HepG2 (cell line): ENCODE data around the gene MGAT1. TPM values are rescaled to one million over a fixed set of nuclear protein-coding genes. Genes with fewer than 3 reads are reported as not detected.

Experiments used
- CHCHD3 ChIP-seq: sonication (generic); formaldehyde crosslinking; IDR thresholded peaks from 2 replicates; pipeline ENCODE4 v1.8.0; 2022; ENCODE audit warnings: mild to moderate bottlenecking, missing genetic modification reagents, moderate library complexity
- KLF13 ChIP-seq: sonication (generic); formaldehyde crosslinking; IDR thresholded peaks from 2 replicates; pipeline ENCODE4 v1.4.0; 2020; ENCODE audit warnings: mild to moderate bottlenecking, missing genetic modification reagents
- PCBP2 ChIP-seq: fragments of 200-400 bp; formaldehyde crosslinking; optimal IDR thresholded peaks from 2 replicates; pipeline ENCODE3; 2018; ENCODE audit warnings: low read length, low read depth; ENCODE audit not compliant: poor library complexity, severe bottlenecking
- SCMH1 ChIP-seq: sonication (generic); formaldehyde crosslinking; IDR thresholded peaks from 2 replicates; pipeline ENCODE4 v1.9.0; 2021; ENCODE audit warnings: missing genetic modification reagents, mild to moderate bottlenecking, borderline replicate concordance
- TAF1 ChIP-seq: sonication (generic); formaldehyde crosslinking; IDR thresholded peaks from 2 replicates; pipeline ENCODE4 v1.4.0; 2020; ENCODE audit warnings: missing genetic modification reagents
- ZNF776 ChIP-seq: sonication (generic); formaldehyde crosslinking; IDR thresholded peaks from 2 replicates; pipeline ENCODE4 v1.4.0; 2020; ENCODE audit warnings: mild to moderate bottlenecking, missing genetic modification reagents
- ZZZ3 ChIP-seq: sonication (generic); formaldehyde crosslinking; IDR thresholded peaks from 2 replicates; pipeline ENCODE4 v1.4.0; 2020; ENCODE audit warnings: missing genetic modification reagents, mild to moderate bottlenecking, borderline replicate concordance
- polyA plus RNA-seq, 8 experiments: library from polyadenylated mRNA; depleted of rRNA in 3 of 8; stranded (reverse) in 7 of 8; unstranded in 1 of 8; fragments of >200 nt; fragmentation: Illumina TruSeq in 4 of 8; extraction: Trizol in 4 of 8; gene quantifications; 2 replicates each; pipeline versions ENCODE4 v1.2.1 to v1.2.3, GENCODE V29; 2011 to 2016; ENCODE audit warnings: low read depth in 4 of 8, missing spikeins in 1 of 8, mixed read lengths in 1 of 8; ENCODE audit not compliant: insufficient read depth in 1 of 8
- total RNA-seq, 5 experiments: library from RNA; depleted of rRNA; stranded (reverse); fragments of >200 nt; fragmentation: Illumina TruSeq; extraction: Trizol; gene quantifications; 2 replicates each; pipeline ENCODE4 v1.2.3, GENCODE V29; 2016; ENCODE audit warnings: low read depth in 1 of 5
- TF ChIP-seq, protein P1 (sequence below): sonication (generic); formaldehyde crosslinking; IDR thresholded peaks from 2 replicates; pipeline ENCODE4 v1.5.1; 2020; ENCODE audit warnings: mild to moderate bottlenecking, missing genetic modification reagents
- TF ChIP-seq, protein P2 (sequence below): sonication (generic); formaldehyde crosslinking; IDR thresholded peaks from 2 replicates; pipeline ENCODE4 v1.4.0; 2020; ENCODE audit warnings: missing genetic modification reagents, borderline replicate concordance
- TF ChIP-seq, protein P3 (sequence below): sonication (generic); formaldehyde crosslinking; IDR thresholded peaks from 2 replicates; pipeline ENCODE4 v1.5.1; 2020; ENCODE audit warnings: mild to moderate bottlenecking, moderate library complexity, missing genetic modification reagents
- TF ChIP-seq, protein P4 (sequence below): sonication (generic); formaldehyde crosslinking; IDR thresholded peaks from 2 replicates; pipeline ENCODE4 v1.4.0; 2020; ENCODE audit warnings: missing genetic modification reagents, borderline replicate concordance
- TF ChIP-seq, protein P5 (sequence below): sonication (generic); formaldehyde crosslinking; IDR thresholded peaks from 2 replicates; pipeline ENCODE4 v1.9.0; 2021; ENCODE audit warnings: missing genetic modification reagents, borderline replicate concordance

The MGAT1 gene
- total and polyA plus RNA-seq, 2 of the 13 experiments (the other 11 are each of a cell fraction or from before 2014, with no cell fraction given) = 50.1 to 55.3 TPM

DNA sequence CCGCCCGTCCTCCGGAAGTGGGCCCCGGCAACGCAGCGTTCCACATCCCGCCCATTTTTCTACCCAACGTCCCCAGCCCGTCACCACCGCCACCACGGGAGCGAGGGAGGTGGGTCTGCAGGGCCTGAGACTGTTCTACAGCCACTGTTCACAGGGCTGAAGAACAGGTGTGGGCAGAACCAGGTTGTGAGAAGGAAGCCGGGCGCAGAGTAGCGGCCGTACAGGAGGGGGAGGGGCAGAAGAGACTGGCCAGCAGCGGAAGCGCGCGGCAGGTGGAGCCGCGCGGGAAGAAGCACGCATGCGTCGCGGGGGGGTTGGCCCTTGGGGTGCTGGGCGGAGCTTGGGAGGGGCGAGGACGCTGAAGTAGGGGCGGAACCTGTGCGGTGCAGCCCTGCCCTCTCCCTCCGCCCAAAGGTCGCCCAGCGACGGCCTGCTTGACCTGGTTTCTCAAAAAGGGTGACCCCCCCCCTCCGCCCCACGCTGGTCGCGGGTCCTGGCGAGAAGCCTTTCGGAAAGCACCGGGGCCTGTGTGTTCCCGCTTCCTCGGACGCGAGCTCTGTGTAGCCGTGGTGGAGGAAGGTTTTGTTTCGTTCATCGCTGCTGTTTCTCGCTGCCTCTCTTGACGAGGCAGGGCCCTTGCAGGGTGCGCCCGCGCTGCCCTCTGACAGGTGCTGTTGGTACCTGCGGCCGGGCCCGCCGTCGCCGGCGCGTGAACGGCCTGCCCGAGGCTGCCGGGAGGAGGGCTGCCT is 7.8 kb upstream of the MGAT1 start (continued):
- TF ChIP-seq, protein P1, sequence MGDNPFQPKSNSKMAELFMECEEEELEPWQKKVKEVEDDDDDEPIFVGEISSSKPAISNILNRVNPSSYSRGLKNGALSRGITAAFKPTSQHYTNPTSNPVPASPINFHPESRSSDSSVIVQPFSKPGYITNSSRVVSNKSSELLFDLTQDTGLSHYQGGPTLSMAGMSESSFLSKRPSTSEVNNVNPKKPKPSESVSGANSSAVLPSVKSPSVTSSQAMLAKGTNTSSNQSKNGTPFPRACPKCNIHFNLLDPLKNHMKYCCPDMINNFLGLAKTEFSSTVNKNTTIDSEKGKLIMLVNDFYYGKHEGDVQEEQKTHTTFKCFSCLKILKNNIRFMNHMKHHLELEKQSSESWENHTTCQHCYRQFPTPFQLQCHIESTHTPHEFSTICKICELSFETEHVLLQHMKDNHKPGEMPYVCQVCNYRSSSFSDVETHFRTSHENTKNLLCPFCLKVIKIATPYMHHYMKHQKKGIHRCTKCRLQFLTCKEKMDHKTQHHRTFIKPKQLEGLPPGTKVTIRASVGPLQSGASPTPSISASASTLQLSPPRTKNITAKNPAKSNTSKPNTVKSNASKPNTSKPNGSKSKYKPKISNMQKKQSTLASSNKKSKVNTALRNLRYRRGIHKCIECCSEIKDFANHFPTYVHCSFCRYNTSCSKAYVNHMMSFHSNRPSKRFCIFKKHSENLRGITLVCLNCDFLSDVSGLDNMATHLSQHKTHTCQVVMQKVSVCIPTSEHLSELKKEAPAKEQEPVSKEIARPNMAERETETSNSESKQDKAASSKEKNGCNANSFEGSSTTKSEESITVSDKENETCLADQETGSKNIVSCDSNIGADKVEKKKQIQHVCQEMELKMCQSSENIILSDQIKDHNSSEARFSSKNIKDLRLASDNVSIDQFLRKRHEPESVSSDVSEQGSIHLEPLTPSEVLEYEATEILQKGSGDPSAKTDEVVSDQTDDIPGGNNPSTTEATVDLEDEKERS (CRISPR knock-in tag) = no peak
- TF ChIP-seq ZZZ3 (peak; percentile 65), KLF13 (CRISPR knock-in tag) (no peak), PCBP2 (no peak), TAF1 (CRISPR knock-in tag) (peak; percentile 86), SCMH1 (CRISPR knock-in tag) (no peak), CHCHD3 (CRISPR knock-in tag) (peak; percentile 64), ZNF776 (CRISPR knock-in tag) (peak; percentile 36)
- TF ChIP-seq, protein P2, sequence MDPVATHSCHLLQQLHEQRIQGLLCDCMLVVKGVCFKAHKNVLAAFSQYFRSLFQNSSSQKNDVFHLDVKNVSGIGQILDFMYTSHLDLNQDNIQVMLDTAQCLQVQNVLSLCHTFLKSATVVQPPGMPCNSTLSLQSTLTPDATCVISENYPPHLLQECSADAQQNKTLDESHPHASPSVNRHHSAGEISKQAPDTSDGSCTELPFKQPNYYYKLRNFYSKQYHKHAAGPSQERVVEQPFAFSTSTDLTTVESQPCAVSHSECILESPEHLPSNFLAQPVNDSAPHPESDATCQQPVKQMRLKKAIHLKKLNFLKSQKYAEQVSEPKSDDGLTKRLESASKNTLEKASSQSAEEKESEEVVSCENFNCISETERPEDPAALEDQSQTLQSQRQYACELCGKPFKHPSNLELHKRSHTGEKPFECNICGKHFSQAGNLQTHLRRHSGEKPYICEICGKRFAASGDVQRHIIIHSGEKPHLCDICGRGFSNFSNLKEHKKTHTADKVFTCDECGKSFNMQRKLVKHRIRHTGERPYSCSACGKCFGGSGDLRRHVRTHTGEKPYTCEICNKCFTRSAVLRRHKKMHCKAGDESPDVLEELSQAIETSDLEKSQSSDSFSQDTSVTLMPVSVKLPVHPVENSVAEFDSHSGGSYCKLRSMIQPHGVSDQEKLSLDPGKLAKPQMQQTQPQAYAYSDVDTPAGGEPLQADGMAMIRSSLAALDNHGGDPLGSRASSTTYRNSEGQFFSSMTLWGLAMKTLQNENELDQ (CRISPR knock-in tag) = no peak
- TF ChIP-seq, protein P3, sequence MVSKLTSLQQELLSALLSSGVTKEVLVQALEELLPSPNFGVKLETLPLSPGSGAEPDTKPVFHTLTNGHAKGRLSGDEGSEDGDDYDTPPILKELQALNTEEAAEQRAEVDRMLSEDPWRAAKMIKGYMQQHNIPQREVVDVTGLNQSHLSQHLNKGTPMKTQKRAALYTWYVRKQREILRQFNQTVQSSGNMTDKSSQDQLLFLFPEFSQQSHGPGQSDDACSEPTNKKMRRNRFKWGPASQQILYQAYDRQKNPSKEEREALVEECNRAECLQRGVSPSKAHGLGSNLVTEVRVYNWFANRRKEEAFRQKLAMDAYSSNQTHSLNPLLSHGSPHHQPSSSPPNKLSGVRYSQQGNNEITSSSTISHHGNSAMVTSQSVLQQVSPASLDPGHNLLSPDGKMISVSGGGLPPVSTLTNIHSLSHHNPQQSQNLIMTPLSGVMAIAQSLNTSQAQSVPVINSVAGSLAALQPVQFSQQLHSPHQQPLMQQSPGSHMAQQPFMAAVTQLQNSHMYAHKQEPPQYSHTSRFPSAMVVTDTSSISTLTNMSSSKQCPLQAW = peak; percentile 98
- TF ChIP-seq, protein P4, sequence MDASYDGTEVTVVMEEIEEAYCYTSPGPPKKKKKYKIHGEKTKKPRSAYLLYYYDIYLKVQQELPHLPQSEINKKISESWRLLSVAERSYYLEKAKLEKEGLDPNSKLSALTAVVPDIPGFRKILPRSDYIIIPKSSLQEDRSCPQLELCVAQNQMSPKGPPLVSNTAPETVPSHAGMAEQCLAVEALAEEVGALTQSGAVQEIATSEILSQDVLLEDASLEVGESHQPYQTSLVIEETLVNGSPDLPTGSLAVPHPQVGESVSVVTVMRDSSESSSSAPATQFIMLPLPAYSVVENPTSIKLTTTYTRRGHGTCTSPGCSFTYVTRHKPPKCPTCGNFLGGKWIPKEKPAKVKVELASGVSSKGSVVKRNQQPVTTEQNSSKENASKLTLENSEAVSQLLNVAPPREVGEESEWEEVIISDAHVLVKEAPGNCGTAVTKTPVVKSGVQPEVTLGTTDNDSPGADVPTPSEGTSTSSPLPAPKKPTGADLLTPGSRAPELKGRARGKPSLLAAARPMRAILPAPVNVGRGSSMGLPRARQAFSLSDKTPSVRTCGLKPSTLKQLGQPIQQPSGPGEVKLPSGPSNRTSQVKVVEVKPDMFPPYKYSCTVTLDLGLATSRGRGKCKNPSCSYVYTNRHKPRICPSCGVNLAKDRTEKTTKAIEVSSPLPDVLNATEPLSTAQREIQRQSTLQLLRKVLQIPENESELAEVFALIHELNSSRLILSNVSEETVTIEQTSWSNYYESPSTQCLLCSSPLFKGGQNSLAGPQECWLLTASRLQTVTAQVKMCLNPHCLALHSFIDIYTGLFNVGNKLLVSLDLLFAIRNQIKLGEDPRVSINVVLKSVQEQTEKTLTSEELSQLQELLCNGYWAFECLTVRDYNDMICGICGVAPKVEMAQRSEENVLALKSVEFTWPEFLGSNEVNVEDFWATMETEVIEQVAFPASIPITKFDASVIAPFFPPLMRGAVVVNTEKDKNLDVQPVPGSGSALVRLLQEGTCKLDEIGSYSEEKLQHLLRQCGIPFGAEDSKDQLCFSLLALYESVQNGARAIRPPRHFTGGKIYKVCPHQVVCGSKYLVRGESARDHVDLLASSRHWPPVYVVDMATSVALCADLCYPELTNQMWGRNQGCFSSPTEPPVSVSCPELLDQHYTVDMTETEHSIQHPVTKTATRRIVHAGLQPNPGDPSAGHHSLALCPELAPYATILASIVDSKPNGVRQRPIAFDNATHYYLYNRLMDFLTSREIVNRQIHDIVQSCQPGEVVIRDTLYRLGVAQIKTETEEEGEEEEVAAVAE (CRISPR knock-in tag) = peak; percentile 64; the same call in 1 of the 2 replicates
- TF ChIP-seq, protein P5, sequence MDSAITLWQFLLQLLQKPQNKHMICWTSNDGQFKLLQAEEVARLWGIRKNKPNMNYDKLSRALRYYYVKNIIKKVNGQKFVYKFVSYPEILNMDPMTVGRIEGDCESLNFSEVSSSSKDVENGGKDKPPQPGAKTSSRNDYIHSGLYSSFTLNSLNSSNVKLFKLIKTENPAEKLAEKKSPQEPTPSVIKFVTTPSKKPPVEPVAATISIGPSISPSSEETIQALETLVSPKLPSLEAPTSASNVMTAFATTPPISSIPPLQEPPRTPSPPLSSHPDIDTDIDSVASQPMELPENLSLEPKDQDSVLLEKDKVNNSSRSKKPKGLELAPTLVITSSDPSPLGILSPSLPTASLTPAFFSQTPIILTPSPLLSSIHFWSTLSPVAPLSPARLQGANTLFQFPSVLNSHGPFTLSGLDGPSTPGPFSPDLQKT (CRISPR knock-in tag) = peak; percentile 21; the same call in 1 of the 2 replicates
